HG03439 (cell line): ENCODE data around the gene KIF11.
"Not testable (repeated sequence)": the region's sequence is repeated elsewhere in the genome, so short reads cannot be mapped to it uniquely, and the experiment has no call there.

Experiments used
- ATAC-seq: cut with Tn5 transposase; IDR thresholded peaks from one replicate; pipeline ENCODE4 v1.9.1; 2021; ENCODE audit warnings: mild to moderate bottlenecking, moderate library complexity; ENCODE audit not compliant: unreplicated experiment

KIF11 gene

DNA sequence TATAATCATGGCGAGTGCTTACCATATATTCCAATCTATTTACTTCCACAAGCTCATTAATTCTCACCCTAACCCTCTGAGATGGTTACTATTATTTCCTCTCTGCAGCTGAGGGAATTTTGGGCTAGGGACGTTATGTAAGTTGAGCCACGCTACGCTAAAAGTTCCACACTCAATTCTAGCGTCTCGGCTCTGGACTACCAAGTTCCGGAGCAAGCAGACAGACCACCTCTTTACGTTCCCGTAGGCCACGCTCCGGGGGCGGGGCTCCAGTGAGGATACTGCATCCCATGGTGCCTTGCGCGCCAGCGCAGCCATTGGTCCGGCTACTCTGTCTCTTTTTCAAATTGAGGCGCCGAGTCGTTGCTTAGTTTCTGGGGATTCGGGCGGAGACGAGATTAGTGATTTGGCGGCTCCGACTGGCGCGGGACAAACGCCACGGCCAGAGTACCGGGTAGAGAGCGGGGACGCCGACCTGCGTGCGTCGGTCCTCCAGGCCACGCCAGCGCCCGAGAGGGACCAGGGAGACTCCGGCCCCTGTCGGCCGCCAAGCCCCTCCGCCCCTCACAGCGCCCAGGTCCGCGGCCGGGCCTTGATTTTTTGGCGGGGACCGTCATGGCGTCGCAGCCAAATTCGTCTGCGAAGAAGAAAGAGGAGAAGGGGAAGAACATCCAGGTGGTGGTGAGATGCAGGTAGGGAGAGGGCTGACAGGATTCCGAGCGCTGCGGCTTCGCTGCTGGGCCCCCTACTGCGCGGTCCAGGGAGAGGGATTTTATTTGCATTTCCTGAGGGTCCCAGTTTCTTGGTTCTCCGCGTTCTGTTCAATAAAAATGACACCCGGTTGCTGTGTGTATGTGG lies at the start of gene KIF11:
TSS of gene KIF11 (plus strand) at position 370 of the 858 bp plus-strand sequence. CDS start at position 616, 246 bp downstream.
- ATAC-seq: peak; percentile 69

DNA sequence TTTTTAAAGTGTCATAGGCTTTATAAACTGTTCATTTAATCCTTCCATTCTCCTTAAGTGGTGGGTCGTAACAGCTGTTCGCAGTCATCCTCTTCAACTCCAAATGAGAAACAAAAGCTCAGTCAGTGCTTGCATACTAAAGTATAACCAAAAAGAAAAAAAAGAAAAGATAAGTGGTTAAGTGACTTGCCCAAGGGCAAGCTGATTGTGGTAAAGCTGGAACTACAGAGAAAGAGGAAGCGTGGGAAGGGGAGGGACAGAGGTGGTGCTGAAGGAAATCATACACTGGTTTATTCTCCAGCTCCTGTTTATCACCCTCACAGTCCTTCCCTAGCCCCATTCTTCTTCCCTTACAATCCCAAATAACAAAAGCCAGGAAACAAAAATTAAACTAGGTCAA lies 48.6 kb upstream of the KIF11 start:
- no peak for ATAC-seq

DNA sequence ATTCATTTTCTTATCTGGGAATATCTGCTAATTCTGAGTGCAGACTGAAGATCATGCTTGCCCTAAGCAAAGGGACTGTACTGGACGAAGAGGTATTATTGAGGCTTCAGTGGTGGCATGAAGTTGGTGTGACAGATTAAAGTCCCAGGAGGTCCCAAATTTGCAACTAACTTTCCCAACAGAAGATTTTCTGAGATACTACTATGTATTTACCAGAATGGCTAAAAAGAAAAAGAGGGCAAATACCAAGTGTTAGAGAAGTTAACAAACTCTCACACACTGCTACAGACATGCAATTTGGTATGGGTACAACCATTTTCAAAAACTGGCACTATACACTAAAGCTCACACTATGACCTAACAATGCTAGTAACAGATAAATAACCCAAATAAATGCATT lies 47.4 kb upstream of the KIF11 start:
- ATAC-seq: no peak

DNA sequence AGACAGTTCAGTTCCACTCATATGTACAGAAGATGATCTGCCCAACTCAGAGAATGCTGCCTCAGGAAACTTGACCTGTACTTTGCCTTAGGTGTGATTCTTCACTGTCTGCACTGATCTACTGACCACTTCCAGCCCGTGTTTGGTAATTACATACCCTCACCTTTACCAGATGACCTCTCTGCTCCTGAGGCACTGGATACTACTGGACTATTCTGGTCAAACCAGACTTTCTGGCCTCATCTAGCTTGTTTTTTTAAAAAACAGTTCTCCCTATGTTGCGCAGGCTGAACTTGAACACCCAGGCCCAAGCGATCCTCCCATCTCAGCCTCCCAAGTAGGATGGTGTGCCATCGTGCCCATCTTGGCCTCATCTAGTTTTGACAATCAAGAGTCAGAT lies 45.3 kb upstream of the KIF11 start:
- no peak for ATAC-seq

DNA sequence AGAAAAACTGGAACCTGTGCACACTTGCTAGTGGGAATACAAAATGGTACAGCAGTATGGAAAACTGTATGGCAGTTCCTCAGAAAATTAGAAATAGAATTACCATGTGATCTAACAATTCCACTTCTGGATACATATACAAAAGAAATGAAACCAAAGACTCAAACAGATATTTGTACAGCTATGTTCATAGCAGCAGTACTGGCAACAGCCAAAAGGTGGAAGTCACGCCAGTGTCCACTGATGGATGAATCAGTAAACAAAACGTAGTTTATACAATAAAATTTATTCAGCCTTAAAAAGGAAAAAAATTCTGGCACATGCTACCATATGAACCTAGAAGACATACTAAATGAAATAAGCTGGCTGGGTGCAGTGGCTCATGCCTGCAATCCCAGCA lies 42.0 kb upstream of the KIF11 start:
- no peak for ATAC-seq

DNA sequence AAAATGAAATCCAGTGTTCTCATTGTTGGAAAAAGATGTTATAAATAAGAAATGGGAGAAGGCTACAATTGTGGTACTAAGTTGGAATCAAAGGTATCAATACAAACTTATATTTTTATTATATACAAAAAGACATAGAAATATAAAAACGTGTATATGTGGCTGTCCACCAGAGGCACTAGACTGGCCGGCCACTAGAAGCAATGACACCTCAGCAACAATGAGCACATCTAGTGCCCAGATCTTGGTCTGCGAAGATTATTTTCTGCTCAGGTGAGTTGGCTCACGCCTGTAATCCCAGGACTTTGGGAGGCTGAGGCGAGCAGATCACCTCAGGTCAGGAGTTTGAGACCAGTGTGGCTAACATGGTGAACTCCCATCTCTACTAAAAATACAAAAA lies 40.6 kb upstream of the KIF11 start:
- no peak for ATAC-seq

DNA sequence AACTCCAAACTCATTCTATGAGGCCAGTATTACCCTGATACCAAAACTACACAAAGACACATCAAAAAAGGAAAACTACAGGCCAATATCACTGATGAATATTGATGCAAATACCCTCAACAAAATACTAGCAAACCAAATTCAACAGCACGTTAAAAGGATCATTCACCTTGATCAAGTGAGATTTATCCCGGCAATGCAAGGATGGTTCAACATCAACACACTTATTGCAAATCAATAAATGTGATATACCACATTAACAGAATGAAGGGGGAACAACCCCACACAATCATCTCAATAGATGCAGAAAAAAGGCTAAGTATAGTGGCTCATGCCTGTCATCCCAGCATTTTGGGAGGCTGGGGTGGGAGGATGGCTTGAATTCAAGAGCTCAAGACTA lies 39.0 kb upstream of the KIF11 start:
- no peak for ATAC-seq

DNA sequence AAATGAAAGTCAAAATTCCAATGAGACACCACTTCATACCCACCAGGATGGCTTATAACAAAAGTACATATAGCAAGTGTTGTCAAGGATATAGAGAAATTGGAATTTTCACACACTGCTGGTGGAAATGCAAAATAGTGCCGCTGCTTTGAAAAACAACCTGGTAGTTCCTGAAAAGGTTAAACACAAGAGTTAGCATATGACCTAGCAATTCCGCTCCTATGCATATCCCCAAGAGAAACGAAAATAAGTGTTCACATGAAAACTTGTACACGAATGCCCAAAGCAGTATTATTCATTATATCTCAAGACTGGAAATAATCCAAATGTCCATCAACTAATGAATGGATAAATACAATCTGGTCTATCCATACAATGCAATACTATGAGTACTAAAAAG lies 33.9 kb upstream of the KIF11 start:
- ATAC-seq: no peak

DNA sequence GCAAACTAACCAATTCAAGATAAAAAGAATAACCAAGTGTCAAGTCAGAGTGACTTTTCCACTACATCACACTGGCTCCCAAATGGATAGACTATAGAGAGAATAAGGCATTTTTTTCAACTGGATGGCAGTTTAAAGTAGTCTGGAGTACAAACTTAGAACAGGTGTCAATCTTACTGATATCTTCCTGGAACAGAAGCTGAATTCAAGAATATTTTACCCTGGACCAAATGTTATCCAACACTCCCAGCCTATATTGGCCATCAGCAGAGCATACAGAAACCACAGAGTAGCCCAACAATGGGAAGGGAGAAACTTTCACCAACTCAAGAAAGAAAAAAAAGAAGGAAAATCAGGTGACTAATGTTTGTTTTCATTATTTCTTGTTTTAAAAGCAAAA lies 30.5 kb upstream of the KIF11 start:
- no peak for ATAC-seq

DNA sequence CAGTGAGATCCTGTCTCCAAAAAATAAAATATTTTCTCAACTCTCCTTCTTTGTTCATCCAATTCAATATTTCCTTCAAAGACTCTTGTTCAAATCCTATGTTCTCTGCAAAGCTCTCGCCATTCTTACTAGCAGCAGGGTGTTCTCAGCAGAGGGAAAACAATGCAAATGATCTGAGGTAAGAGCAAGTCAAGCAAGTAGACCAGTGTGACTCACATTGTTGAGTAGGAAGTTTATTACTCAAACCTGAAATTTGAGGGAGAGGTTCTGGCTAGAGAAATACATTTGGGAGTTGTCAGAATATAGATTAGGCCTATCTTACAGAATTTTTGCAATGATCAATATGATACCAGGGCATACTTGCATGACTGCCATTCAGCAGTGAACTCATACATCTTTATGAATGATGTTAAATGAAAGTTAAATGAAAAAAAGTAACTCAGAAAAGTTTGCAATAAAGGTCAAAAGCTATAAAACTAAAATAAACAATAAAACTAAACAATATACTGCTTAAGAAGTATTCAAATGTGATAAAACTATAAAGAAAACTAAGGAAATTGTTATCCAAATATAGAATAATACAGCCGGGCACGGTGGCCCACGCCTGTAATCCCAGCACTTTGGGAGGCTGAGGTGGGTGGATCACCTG lies 24.9 kb upstream of the KIF11 start:
- peak; percentile 59 for ATAC-seq

DNA sequence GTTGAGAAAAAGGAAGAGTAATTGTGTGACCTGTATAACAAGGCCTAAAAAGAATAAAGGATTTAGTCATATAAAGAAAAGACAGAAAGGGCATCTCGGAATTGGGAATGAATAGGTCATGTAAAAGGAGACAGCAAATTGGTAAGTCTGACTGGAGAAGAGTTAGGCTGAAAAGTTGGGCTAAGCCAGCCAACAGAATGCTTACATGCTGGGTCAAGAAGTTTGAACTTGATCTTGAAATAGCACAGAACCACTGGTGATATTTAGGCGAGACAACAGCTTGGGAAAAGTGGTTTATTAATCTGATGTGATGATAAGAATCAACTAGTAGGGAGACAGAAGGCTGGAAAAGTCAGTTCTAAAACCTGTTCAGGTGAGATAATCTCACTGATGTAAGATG lies 23.9 kb upstream of the KIF11 start:
- ATAC-seq: no peak

DNA sequence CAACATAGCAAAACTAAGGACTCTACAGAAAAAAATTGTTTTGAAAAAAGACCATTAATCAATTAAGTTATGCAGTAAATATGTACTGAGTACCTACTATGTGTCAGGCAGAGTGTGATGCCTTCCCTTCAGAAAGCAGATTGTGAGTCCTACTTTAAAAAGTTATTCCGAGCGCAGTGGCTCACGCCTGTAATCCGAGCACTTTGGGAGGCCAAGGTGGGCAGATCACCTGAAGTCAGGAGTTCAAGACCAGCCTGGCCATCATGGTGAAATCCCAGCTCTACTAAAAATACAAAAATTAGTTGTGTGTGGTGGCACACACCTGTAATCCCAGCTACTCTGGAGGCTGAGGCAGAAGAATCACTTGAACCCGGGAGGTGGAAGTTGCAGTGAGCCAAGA lies 23.3 kb upstream of the KIF11 start:
- not testable (repeated sequence) for ATAC-seq

DNA sequence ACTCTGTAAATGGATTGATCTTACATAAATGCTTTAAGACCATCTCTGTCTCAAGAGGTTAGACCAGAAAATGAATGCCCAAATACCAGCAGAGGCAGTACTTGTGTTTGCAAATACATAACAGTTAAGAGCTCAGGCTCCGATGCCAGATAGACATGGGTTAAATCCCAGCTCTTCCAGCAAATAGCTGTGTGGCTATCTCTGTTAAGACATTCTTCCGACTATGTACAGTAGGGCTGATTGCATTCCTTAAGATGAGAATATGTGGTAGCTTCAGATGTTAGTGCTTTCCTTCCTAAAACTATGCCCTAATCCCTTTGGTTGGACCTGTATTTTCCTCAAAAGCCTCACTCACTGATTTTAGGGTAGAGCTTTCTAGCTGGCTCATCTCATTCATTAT lies 21.3 kb upstream of the KIF11 start:
- ATAC-seq: no peak

DNA sequence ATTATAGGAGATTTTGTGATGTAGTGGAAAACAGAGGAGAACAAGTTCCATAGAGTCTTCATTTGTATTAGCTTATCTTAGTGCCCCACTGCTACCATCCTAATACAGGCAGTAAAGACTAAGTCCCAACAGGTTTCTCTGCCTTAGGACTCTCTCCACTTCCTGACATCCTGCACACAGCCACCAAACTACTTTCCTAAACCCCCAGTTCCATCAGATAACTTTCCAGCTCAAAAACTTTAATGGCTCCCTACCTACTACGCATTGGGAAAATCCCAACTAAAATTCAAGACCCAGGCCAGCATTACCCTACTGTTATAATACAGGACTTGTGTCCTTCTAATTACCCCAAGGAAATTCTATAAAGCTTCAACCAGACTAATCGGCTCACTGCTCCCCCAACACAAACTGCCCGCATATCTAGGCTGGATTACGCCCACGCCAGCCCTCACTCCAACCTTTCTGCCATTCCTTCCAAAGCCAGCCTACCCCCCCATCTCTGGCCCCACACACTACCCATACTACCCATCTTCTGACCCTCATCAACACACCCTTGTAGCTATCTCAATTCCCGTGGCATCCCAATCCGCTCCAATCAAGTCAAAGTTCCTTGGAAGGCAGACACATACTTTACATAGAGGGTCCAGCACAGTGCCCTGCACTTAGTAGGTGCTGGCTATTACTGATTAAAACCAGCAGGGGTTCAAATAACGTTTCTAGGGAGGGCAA lies 20.4 kb upstream of the KIF11 start:
- ATAC-seq: no peak

DNA sequence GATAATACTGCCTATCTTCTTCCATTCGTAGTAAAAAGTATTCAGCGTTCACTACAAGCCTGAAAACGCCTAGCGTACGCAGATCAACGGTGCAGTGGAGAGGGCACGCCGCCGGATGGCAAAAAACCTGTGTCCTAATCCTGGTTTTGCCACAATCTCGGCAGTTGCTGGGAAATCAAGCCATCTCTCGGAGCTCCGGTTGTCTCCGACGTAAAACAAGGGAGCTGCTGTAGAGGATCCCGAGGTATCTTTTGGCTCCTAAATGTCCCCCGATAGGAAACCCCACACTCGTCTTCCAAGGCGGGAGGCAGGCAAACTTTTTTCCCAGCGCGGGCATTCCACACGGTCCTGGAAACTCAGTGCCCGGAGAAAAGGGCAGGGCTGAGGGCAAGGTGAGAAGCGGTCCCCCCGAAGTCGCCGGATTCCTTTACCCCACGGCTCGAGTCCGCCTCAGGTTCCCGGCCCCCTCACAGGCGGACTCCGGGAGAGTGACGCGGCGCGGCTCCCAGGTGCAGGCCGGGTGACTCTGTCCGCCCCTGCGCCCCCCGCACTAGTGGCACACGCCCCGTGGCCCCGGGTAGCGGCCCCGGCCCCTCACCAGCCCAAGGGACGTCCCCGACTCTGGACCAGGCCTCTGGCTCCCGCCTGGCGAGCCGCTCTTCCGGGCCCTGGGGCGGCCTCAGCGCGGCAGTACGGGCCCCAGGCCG lies 19.7 kb upstream of the KIF11 start:
- no peak for ATAC-seq

DNA sequence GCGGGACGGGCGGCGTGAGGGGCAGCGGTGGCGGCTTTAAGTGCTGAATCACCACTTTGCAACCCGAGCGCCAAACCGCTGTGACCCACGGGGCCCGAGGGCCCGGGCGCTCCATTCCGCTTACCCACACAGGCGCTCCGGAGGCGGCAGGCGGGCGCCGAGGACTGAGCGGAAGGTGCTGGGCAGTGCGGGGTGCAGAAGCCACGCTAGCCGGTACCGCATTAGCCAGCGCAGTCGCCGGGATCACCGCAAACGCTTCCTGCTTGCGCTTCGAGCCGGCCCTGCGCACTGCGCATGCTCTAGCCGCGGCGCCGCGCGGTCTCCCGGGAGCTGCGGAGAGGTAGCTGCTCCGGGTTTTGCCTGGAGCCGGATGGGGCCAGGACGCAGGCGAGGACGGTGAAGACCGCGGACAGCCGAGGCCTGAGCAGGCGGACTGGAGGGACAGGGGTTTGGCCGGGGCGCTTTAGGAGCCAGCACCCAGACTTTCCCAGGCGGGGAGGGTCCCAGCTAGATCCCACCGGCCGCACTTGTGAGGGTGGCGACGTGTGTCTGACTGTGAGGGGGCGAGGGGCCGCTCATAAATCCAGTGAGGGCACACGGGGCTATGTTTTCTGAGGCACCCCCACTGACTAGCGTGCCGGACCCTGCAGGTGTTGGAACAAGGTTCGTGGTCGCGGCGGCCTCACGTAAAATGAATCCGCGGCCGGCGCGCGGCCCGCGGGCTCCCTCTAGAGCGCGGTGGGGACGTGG lies 19.0 kb upstream of the KIF11 start, which contains the start of gene IDE:
TSS of gene IDE (minus strand) at position 296 of the 750 bp plus-strand sequence. CDS start at position 222, 74 bp downstream.
- peak; percentile 76 for ATAC-seq

DNA sequence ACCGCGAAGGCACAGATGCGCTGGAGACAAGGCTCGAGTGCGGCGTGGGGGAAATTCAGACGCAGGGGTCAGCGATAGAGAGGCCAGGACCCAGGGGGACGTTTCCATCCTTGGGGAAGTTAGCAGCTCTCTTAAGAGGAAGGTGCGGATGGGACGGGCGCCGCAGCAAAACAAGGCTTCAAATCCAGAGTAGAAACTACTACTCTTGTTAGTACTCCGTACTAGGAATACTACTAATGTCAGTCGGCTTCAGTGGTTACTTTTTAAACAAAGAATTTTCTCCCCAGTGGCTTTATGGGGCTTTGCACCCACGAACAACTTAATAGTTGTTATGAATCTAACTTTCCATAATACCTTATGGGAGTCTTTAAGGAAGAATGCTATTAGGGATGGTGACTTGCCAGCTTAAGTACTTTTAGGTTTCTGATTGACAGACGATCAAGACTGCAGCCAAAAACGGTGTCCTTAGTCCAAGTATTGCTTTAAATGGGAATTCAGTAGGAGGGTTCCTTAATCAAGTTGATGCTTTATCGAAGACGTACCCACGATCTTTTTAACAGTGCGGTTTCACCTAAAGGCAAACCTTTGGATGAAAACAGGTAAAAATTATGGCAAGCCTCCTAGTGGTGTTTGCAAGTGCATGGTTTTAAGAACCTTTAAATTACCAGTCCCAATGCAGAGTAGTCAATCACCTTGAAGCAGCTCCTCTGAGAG lies 18.2 kb upstream of the KIF11 start:
- peak; percentile 23 for ATAC-seq

DNA sequence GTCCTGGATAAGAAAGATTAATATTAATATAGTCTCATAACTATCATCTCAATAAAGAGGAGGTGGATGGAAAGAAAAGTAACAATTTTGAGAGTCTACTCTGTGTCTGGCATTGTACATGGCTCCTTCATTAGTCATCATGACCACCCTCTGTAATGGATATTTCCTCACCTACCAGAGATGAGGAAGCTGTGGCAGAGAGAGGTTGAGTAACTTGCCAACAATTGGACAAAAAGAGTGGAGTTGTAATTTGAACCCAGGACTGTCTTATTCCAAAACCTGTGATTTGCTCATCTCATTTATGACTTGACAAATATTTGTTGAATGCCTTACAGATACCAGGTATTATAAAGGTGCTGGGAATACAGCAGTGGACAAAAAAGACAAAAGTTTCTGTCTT lies 17.0 kb upstream of the KIF11 start:
- ATAC-seq: no peak

DNA sequence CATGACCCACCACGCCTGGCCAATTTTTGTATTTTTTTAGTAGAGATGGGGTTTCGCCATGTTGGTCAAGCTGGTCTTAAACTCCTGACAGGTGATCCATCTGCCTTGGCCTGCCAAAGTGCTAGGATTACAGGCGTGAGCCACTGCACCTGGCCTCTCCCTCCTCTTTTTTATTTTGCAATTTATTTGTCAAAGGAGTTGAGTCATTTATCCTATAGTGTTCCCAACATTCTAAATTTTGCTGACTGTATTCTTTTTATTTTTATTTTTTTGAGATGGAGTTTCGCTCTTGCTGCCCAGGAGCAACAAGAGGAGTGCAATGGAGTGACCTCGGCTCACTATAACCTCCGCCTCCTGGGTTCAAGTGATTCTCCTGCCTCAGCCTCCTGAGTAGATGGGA lies 10.6 kb upstream of the KIF11 start:
- ATAC-seq: not testable (repeated sequence)
